HG02943 (cell line): ENCODE data around the gene CSNK1A1L.
"Not testable (repeated sequence)": the region's sequence is repeated elsewhere in the genome, so short reads cannot be mapped to it uniquely, and the experiment has no call there.

Source experiments
- ATAC-seq: cut with Tn5 transposase; IDR thresholded peaks from one replicate; pipeline ENCODE4 v1.9.1; 2021; ENCODE audit warnings: mild to moderate bottlenecking, low read depth, moderate library complexity; ENCODE audit not compliant: unreplicated experiment

CSNK1A1L gene

DNA sequence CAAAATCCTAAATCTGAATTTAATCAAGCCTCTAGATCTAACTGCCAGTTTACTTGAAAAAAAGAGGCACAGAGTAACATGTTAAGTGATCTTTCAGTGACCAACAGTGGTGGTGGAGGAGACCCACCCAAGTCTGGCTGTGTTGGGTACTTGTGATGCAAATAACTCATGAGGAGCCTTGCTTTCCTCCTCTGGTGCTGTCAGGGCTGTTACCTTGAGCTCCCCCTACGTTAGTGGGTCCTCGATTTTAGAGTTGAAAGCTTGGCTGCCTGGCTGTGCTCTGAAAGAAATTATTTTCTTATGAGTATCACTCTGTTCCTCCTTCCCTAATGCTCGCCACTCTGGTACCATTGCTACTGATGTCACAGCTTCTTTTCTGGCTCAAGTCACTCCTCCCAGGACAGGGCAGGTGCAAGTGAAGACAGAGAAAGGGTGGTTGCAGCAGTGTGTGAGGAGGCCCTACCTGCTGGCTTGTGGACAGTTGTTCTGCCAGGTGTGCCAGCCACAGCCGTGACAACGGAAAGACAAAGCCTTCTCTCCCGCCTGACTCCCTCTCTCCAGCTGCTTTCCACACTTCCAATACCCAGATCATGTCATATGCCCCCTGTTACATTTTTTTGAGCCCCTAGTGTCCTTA, 39.5 kb downstream of the CSNK1A1L start:
- ATAC-seq, result no peak

DNA sequence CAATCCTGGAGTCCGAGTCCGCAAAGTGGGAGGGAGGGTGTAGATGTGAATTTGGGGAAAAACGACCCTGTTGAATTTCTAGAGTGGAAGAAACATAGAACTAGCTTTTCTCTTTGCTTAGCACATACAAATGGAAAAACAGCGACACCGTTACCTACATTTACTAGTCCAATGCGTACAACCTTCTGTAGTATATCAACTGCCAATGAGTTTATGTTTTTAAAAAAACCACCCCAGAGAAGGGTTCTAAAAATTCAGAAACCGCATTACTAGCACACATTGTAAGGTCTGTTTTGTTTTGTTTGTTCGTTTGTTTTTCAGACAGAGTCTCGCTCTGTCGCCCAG, 45.6 kb downstream of the CSNK1A1L start:
- peak; percentile 23 for ATAC-seq

DNA sequence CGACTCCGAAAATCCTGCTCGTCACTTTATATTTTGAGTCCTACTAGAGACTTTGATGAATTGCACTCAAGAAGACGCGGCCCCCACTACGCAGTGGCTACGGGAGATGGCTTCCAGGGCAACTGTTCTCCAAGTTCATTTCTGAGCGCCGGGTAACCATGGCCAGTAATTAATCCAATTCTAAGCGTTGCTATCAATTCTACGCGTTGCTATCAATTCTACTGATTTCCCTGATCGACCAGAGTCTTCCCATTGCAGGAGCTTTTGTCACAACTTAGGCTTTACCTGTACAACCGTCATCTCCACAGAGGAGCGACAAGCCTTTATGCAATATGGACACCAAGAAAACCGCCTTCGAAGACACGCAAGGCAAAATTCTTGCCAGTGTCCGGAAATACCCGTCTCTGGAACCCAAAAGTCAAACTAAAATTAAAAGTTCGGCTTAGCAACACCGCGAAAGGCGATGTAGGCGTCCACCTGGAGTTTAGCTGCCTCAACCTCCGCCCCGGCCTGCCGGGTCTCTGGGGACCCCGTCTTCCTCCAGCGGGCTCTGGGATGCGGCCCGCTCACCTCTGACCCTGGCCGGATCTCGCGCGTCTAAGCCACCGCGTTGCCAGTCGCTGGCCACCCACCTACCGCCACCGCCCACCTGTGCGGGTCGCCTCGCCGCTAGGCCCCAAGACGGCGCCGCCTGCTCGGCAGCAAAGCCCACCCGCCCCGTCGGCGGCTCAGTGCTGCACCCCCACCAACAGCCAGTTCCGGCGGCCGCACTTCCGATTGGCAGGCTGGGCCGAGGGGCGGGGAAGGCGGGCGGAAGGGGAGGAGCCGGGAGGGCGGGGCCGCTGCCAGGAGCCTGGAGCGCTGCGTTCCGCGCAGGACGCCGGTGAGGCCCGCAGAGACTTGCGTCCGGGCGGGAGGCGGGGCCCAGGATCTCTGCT, 46.3 kb downstream of the CSNK1A1L start, which contains the start of gene SUPT20H:
Gene SUPT20H, minus strand, starts transcription at position 779 of the 938 bp plus-strand sequence. CDS start 8,198 bp downstream, outside the sequence.
- ATAC-seq, result peak; percentile 97

DNA sequence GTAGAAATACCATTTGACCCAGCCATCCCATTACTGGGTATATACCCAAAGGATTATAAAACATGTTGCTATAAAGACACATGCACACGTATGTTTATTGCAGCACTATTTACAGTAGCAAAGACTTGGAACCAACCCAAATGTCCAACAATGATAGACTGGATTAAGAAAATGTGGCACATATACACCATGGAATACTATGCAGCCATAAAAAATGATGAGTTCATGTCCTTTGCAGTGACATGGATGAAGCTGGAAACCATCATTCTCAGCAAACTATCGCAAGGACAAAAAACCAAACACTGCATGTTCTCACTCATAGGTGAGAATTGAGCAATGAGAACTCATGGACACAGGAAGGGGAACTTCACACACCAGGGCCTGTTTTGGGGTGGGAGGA, 49.2 kb downstream of the CSNK1A1L start:
- not testable (repeated sequence) for ATAC-seq
